Breast epithelium (tissue), 3 donors: ENCODE data around the gene SIGLEC14.

Experiments
- CTCF ChIP-seq, 3 donors: fragments of 450-650 bp; IDR thresholded peaks; one replicate each; pipeline ENCODE4 v1.5.1; 2016 to 2017; ENCODE audit warnings: antibody characterized with exemption in 3 of 3, mild to moderate bottlenecking in 3 of 3, moderate library complexity in 3 of 3
- POLR2A ChIP-seq: fragments of 450-650 bp; IDR thresholded peaks from one replicate; pipeline ENCODE4 v1.6.1; 2016; ENCODE audit warnings: antibody characterized with exemption, mild to moderate bottlenecking, moderate library complexity
- POLR2AphosphoS5 ChIP-seq, 3 donors: sonication (generic); formaldehyde crosslinking; IDR thresholded peaks; one replicate each; pipeline ENCODE4 v1.6.1; 2017; ENCODE audit warnings: antibody characterized with exemption in 3 of 3

GRCh38 chr19:51680474-51680873, 33.8 kb upstream of the SIGLEC14 start:
- TF ChIP-seq CTCF (IDR thresholded peaks at IDR 0.05): no peak
- TF ChIP-seq POLR2A: no peak
- TF ChIP-seq POLR2AphosphoS5 (IDR thresholded peaks at IDR 0.05): no peak
